H1 (cell line): ENCODE measurements around the gene TFF2. TPM values are rescaled to one million over a fixed set of nuclear protein-coding genes. Genes with fewer than 3 reads are reported as not detected.

Experiments used
- CTCF ChIA-PET: fragments of 300-600 bp; sonication (Branson Sonifier 250); formaldehyde crosslinking; loops from one replicate; lab custom pipeline; 2021; ENCODE audit not compliant: partially characterized antibody; lab: Charles Lee
- POLR2A ChIA-PET: fragments of 300-600 bp; sonication (Branson Sonifier 250); formaldehyde crosslinking; loops from one replicate; lab custom pipeline; 2021; ENCODE audit warnings: inconsistent platforms; ENCODE audit not compliant: partially characterized antibody; lab: Charles Lee
- DNase-seq, 2 experiments: peaks; one replicate each; pipeline versions ENCODE4 v3.0.0 to v3.0.0-alpha.2; 2010 to 2022; ENCODE audit warnings: low spot score in 2 of 2, low read depth in 1 of 2, mixed read lengths in 1 of 2
- FAIRE-seq: peaks from 2 replicates; lab custom pipeline; 2011; peaks lifted over from hg19 to GRCh38; lab: Jason Lieb, UNC
- H2AFZ ChIP-seq: 2 replicates; pipeline ENCODE4 v1.8.1; 2012; ENCODE audit warnings: low read length, inconsistent platforms
- H2AK5ac ChIP-seq: 2 replicates; pipeline ENCODE4 v1.6.1; 2013; ENCODE audit warnings: low read depth, low read length
- H2BK120ac ChIP-seq: replicated peaks from 2 replicates; pipeline ENCODE3; 2013; ENCODE audit warnings: low read depth, low read length, inconsistent platforms
- H2BK12ac ChIP-seq: 2 replicates; pipeline ENCODE4 v1.6.1; 2013; ENCODE audit warnings: low read depth, low read length
- H2BK15ac ChIP-seq: 2 replicates; pipeline ENCODE4 v1.6.1; 2013; ENCODE audit warnings: low read length
- H2BK20ac ChIP-seq: 2 replicates; pipeline ENCODE4 v1.6.1; 2013; ENCODE audit warnings: low read length
- H2BK5ac ChIP-seq: 2 replicates; pipeline ENCODE4 v1.6.1; 2013; ENCODE audit warnings: low read depth, low read length
- H3K14ac ChIP-seq: 2 replicates; pipeline ENCODE4 v1.6.1; 2013; ENCODE audit warnings: inconsistent platforms; ENCODE audit not compliant: insufficient read length
- H3K18ac ChIP-seq: 2 replicates; pipeline ENCODE4 v1.6.1; 2013; ENCODE audit warnings: low read length; ENCODE audit errors: extremely low read depth
- H3K23ac ChIP-seq: 2 replicates; pipeline ENCODE4 v1.6.1; 2013; ENCODE audit warnings: inconsistent platforms; ENCODE audit not compliant: insufficient read length
- H3K23me2 ChIP-seq: 2 replicates; pipeline ENCODE4 v1.6.1; 2013; ENCODE audit warnings: low read depth, low read length
- H3K27ac ChIP-seq: 2 replicates; pipeline ENCODE4 v1.6.1; 2011; ENCODE audit warnings: low read depth, low read length, inconsistent platforms
- H3K27me3 ChIP-seq, 4 experiments: replicated peaks in 1 of 4; 1 replicate in 1 of 4; 2 replicates in 3 of 4; pipeline versions ENCODE4 v1.6.1 to v1.8.1; 2011 to 2013; ENCODE audit warnings: low read length in 3 of 4, mild to moderate bottlenecking in 3 of 4, inconsistent platforms in 2 of 4, mixed read lengths in 2 of 4, moderate library complexity in 1 of 4; ENCODE audit not compliant: control insufficient read depth in 3 of 4, insufficient read depth in 3 of 4; ENCODE audit errors: extremely low read depth in 1 of 4
- H3K36me3 ChIP-seq, 4 experiments: 2 replicates each; pipeline versions ENCODE4 v1.6.1 to v1.8.1; 2011 to 2013; ENCODE audit warnings: mild to moderate bottlenecking in 4 of 4, low read length in 3 of 4, moderate library complexity in 2 of 4, control low read depth in 1 of 4, inconsistent platforms in 1 of 4; ENCODE audit not compliant: insufficient read depth in 4 of 4, control insufficient read depth in 2 of 4
- H3K4ac ChIP-seq: replicated peaks from 2 replicates; pipeline ENCODE3; 2013; ENCODE audit warnings: low read length, low read depth, mixed read lengths, inconsistent platforms; ENCODE audit not compliant: insufficient read length
- H3K4me1 ChIP-seq, 4 experiments: replicated peaks in 1 of 4; 1 replicate in 1 of 4; 2 replicates in 3 of 4; pipeline versions ENCODE4 v1.6.1 to v1.8.1; 2011 to 2013; ENCODE audit warnings: low read length in 3 of 4, inconsistent platforms in 2 of 4, mixed read lengths in 1 of 4; ENCODE audit not compliant: insufficient read depth in 4 of 4, control insufficient read depth in 3 of 4
- H3K4me2 ChIP-seq, 2 experiments: 2 replicates each; pipeline versions ENCODE4 v1.6.1 to v1.8.1; 2011 to 2013; ENCODE audit warnings: low read depth in 2 of 2, low read length in 2 of 2, control low read depth in 1 of 2, inconsistent platforms in 1 of 2, mild to moderate bottlenecking in 1 of 2; ENCODE audit not compliant: insufficient read depth in 1 of 2
- H3K4me3 ChIP-seq, 4 experiments: fragments of 200-600, 300-600 bp in 1 of 4; sonication (generic), shearing (Covaris generic), sonication (Bioruptor Twin) in 1 of 4; 2 replicates each; pipeline versions ENCODE4 v1.5.1 to v1.8.1; 2011 to 2016; ENCODE audit warnings: low read length in 4 of 4, low read depth in 3 of 4, control low read depth in 2 of 4, inconsistent platforms in 2 of 4, mild to moderate bottlenecking in 2 of 4, mixed read lengths in 1 of 4, moderate library complexity in 1 of 4; ENCODE audit not compliant: insufficient read depth in 2 of 4; ENCODE audit errors: extremely low read depth in 1 of 4
- H3K56ac ChIP-seq: replicated peaks from 2 replicates; pipeline ENCODE3; 2013; ENCODE audit warnings: low read depth, mild to moderate bottlenecking, mixed read lengths, low read length, inconsistent platforms; ENCODE audit not compliant: insufficient read length
- H3K79me1 ChIP-seq: 2 replicates; pipeline ENCODE4 v1.6.1; 2013; ENCODE audit warnings: low read depth, low read length, control low read depth
- H3K79me2 ChIP-seq, 2 experiments: 2 replicates each; pipeline versions ENCODE4 v1.6.1 to v1.8.1; 2012 to 2013; ENCODE audit warnings: low read length in 2 of 2, mild to moderate bottlenecking in 2 of 2, inconsistent platforms in 1 of 2; ENCODE audit not compliant: insufficient read depth in 2 of 2, control insufficient read depth in 1 of 2
- H3K9ac ChIP-seq, 4 experiments: replicated peaks in 1 of 4; 1 replicate in 1 of 4; 2 replicates in 3 of 4; pipeline versions ENCODE4 v1.6.1 to v1.8.1; 2011 to 2013; ENCODE audit warnings: low read depth in 3 of 4, low read length in 3 of 4, control low read depth in 2 of 4, mild to moderate bottlenecking in 2 of 4, moderate library complexity in 2 of 4, inconsistent platforms in 1 of 4; ENCODE audit errors: extremely low read depth in 1 of 4
- H3K9me3 ChIP-seq, 2 experiments: 2 replicates each; pipeline versions ENCODE4 v1.6.1 to v1.8.1; 2012 to 2013; ENCODE audit warnings: mild to moderate bottlenecking in 2 of 2, moderate library complexity in 2 of 2, control low read depth in 1 of 2, inconsistent platforms in 1 of 2, low read depth in 1 of 2, low read length in 1 of 2, mixed read lengths in 1 of 2; ENCODE audit not compliant: insufficient read depth in 2 of 2
- H4K20me1 ChIP-seq, 2 experiments: replicated peaks in 1 of 2; 2 replicates each; pipeline versions ENCODE3 to v1.8.1; 2011 to 2013; ENCODE audit warnings: inconsistent platforms in 2 of 2, low read length in 2 of 2, mild to moderate bottlenecking in 1 of 2; ENCODE audit not compliant: insufficient read depth in 2 of 2, control insufficient read depth in 1 of 2
- H4K5ac ChIP-seq: 2 replicates; pipeline ENCODE4 v1.6.1; 2013; ENCODE audit warnings: low read length, low read depth, mixed read lengths, inconsistent platforms; ENCODE audit not compliant: insufficient read length
- H4K8ac ChIP-seq: 2 replicates; pipeline ENCODE4 v1.8.0; 2013; ENCODE audit warnings: mild to moderate bottlenecking, moderate library complexity, low read length, inconsistent platforms; ENCODE audit not compliant: insufficient read depth; ENCODE audit errors: extremely low read depth
- H4K91ac ChIP-seq: replicated peaks from 2 replicates; pipeline ENCODE3; 2013; ENCODE audit warnings: low read length, mixed read lengths, inconsistent platforms; ENCODE audit not compliant: insufficient read length
- NRF1 ChIP-seq: IDR thresholded peaks from 2 replicates; pipeline ENCODE4 v1.6.1; 2011; ENCODE audit warnings: mild to moderate bottlenecking, low read depth, low read length, improper control_type of control experiment
- POU5F1 ChIP-seq: IDR thresholded peaks from 2 replicates; pipeline ENCODE4 v1.6.1; 2011; ENCODE audit warnings: low read depth, mild to moderate bottlenecking, low read length, moderate library complexity
- RFX5 ChIP-seq: IDR thresholded peaks from 2 replicates; pipeline ENCODE4 v1.6.1; 2011; ENCODE audit warnings: low read depth, low read length, improper control_type of control experiment, borderline replicate concordance
- TAF1 ChIP-seq: IDR thresholded peaks from 2 replicates; pipeline ENCODE4 v1.6.1; 2011; ENCODE audit warnings: mild to moderate bottlenecking, low read depth, low read length
- WGBS, 2 experiments: shearing (Covaris generic) in 1 of 2; methylation state at CpG; one replicate each; pipeline versions ENCODE4 v1.1.6 to v1.1.7; 2013 to 2015; ENCODE audit warnings: low lambda C conversion rate in 2 of 2, mixed read lengths in 2 of 2, inconsistent platforms in 1 of 2, low coverage in 1 of 2, missing lambda C conversion rate in 1 of 2; ENCODE audit not compliant: insufficient replicate concordance in 2 of 2, insufficient coverage in 1 of 2, insufficient read length in 1 of 2; ENCODE audit errors: extremely low coverage in 1 of 2, missing lambda C conversion rate in 1 of 2; 5-methylcytosine and 5-hydroxymethylcytosine counted together
- polyA plus RNA-seq, 7 experiments: library from polyadenylated mRNA; depleted of rRNA in 3 of 7; stranded (reverse) in 5 of 7; unstranded in 2 of 7; fragments of >200 nt in 5 of 7; fragments of 200-250 nt in 2 of 7; gene quantifications; 1 replicate in 5 of 7; 2 replicates in 1 of 7; 4 replicates in 1 of 7; pipeline versions ENCODE4 v1.2.1 to v1.2.3, GENCODE V29; 2011 to 2013; ENCODE audit warnings: missing spikeins in 2 of 7, mixed read lengths in 2 of 7
- total RNA-seq: library from RNA; stranded (reverse); fragmentation: NEBNext Ultra II Directional; extraction: Animal tissue kit (Norgen Biotek cat#: 25700); gene quantifications from 2 replicates; pipeline ENCODE4 v1.2.1, GENCODE V29; 2021

TFF2 gene
- total and polyA plus RNA-seq, 2 of the 8 experiments (the other 6 are each of a cell fraction or from before 2014, with no cell fraction given) = not detected

DNA sequence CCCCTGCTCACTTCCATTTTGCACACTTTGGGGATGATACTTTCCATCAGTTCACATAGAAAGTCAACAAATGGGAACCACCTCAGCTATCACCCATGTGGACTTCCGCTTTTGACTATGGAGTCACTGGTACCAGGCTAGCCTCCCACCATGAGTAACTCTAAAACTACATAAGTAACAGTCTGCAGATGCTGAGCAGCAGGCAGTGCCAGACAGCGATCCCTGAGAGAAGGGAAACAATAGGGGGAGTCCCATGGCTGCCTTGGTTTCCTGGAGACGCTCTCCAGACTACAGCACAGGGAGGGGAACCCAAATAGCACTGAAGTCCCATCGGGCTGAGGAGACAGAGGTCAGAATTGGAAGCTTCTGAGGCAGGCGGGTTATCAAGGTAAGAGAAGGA lies 2.8 kb upstream of the TFF2 start:
- Histone ChIP-seq H3K14ac (no peak overlapping the region), H3K4me2 (no peak overlapping the region), H2BK12ac (no peak overlapping the region), H3K23ac (no peak overlapping the region), H4K8ac (no peak overlapping the region), H2BK120ac (no peak overlapping the region), H4K5ac (no peak overlapping the region), H2BK15ac (no peak overlapping the region), H3K4ac (no peak overlapping the region), H3K56ac (no peak overlapping the region), H2BK20ac (no peak overlapping the region), H3K18ac (no peak overlapping the region), H3K4me3 (no peak overlapping the region), H3K79me2 (no peaks in the 10 kb centered on the region), H3K36me3 (no peaks in the 10 kb centered on the region), H2AK5ac (no peak overlapping the region), H3K9me3 (peaks cover 0 to 3% of the 10 kb centered on the region in 2 experiments; a peak in 1 of 4 replicates), H3K9ac (no peak overlapping the region), H3K27ac (no peak overlapping the region), H3K27me3 (no peaks in the 10 kb centered on the region), H3K79me1 (no peaks in the 10 kb centered on the region; the same call in 1 of the 2 replicates), H2AFZ (no peak overlapping the region), H3K4me1 (no peaks in the 10 kb centered on the region), H3K23me2 (no peaks in the 10 kb centered on the region), H4K20me1 (no peaks in the 10 kb centered on the region), H2BK5ac (no peak overlapping the region), H4K91ac (no peak overlapping the region)
- POLR2A ChIA-PET = no interaction called here
- WGBS, 2 experiments = 93% methylated on average over 5 of the region's 5 CpGs; no CpG with 5 or more reads in 1 of the 2 experiments
- CTCF ChIA-PET = interaction anchor here (1.0 to 2.1 kb wide), 2 partner anchors 15 to 44 kb away, joined by 3 to 8 read pairs; no protein-coding TSS in a partner anchor
- DNase-seq (no peak), FAIRE-seq (no peak)
- TF ChIP-seq NRF1 = no peak
- no peak for TF ChIP-seq RFX5
- TF ChIP-seq TAF1 = no peak
- TF ChIP-seq POU5F1 = no peak
